ENCODE data around the gene MICALL2.

MICALL2 gene

DNA sequence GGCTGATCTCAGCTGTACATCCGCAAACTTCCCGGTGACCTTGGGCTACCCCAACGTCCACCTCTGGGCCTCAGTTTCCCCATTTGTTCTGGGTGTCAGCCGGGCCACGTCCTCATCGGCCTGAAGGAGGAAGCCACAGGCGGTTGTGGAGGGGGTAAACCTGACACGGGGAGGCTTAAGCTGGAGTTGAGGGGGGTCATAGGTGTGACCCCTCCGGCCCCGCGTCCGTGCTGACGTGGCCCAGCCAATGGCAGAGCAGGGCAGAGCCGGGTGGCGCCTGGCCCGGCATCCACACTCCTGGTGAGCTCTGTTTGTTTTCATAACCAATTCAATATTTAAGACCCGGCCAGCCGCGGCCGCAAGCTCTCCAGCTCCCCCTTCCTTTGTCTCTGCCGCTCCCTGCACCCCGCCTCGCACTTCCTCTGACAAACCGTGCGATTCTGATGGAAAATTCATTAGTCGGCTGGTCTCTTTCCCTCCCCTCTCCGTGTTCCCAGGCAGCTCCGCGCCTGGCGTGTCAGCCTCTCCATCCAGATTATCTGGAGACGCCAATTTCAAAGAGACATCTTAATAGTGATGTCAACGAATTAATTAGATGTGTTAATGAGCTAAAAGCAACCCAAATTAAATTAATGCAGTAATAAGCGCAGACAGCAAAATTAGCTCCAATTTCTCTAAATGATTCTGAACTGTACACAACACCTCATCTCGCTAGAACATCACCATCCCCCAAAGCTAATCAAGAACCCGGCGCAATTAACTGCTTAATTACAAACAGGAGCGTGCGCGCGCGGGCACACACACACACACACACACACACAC, 55.4 kb downstream of the MICALL2 start:
- ATAC-seq (replicated peaks; ENCODE audit: extremely low read depth, poor library complexity, severe bottlenecking) (no peak), DNase-seq (ENCODE audit: low spot score in 2 of 2) (no peak)
- H3K27ac Mint-ChIP-seq (ENCODE audit: low read depth) = no peak overlapping the region
- H3K4me3 Mint-ChIP-seq = no peak overlapping the region
- H3K4me1 Mint-ChIP-seq = peaks cover 9% of the 10 kb centered on the region
- peaks cover 77% of the 10 kb centered on the region for H3K27me3 Mint-ChIP-seq
- H3K9me3 Mint-ChIP-seq = no peaks in the 10 kb centered on the region
- peaks cover 2% of the 10 kb centered on the region for H3K36me3 Mint-ChIP-seq (ENCODE audit: insufficient read depth)

DNA sequence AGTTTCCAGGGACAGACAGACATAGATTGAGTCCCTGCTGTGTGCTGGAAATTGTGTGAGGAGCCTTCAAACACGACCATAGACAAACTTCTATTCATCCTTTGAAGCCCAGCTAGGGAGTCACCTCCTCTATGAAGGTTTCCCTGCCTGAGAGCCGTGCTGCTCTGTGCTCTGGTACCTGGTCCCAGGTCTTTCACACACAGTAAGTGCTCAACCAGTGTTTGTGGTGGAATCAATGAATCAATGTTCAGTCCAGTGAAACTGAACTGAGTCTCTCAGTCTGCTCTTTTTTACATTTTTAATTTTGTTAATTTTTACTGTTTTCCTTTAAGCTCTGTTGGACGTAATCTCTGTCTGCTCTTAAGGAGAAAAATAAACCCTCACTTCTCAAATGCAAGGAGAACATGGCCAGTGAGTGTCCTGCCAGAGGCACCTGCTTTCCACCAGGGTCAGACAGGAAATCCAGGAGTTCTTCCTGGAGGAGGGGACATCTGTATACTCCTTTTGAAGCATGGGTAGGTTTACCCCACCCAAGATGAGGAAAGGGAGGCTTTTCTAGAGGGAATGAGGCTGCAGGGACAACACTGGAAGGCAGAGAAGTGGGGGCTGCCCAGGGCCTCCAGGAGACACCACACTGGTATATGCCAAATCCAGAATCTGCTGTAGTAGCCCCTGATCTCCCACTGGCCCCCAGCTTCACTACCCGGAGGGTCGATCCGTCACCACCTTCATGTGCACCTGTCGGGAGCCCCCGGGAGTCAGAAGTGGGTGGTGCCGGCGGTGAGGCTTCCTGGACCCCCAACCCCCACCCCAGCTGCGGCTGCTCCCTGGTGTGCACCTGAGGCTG, 56.3 kb downstream of the MICALL2 start:
- peaks cover 2% of the 10 kb centered on the region for H3K36me3 Mint-ChIP-seq (ENCODE audit: insufficient read depth)
- no peak overlapping the region for H3K4me3 Mint-ChIP-seq
- no peaks in the 10 kb centered on the region for H3K9me3 Mint-ChIP-seq
- ATAC-seq (replicated peaks; ENCODE audit: extremely low read depth, poor library complexity, severe bottlenecking) (no peak), DNase-seq (ENCODE audit: low spot score in 2 of 2) (no peak)
- no peak overlapping the region for H3K27ac Mint-ChIP-seq (ENCODE audit: low read depth)
- peaks cover 79% of the 10 kb centered on the region for H3K27me3 Mint-ChIP-seq
- peaks cover 9% of the 10 kb centered on the region for H3K4me1 Mint-ChIP-seq

DNA sequence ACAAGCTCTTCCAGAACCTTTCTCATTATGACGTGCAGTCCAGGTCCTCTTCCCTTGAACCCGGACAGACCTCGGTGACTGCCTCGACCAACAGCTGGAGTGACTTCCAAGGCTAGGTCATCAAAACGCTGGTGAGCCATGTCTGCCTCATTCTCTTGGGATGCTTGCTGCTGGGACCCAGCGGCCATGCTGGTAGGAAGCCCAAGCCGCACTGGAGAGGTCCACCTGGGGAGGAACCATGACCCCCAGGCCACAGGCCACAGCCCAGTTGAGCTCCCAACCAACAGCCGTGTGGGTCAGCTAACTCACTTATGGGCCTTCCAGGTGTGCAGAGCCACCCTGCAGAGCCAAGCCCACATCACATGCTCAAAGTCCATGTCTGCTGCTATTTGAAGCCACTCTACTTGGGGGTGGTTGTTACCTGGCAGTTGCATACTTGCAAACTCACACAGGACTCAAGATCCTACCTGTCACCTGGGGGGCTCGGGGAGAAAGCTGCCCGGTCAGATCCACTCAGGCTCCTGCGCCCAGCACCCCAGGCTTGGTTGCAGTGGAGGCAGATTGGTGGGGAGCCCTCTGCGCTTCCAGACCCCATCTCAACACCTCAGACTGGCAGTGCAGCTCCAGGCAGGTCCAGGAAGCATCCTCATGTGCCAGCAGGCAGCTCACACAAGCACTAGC, 57.0 kb downstream of the MICALL2 start:
- H3K4me3 Mint-ChIP-seq = no peak overlapping the region
- H3K9me3 Mint-ChIP-seq = no peaks in the 10 kb centered on the region
- peaks cover 9% of the 10 kb centered on the region for H3K4me1 Mint-ChIP-seq
- DNase-seq (ENCODE audit: low spot score in 2 of 2) (no peak), ATAC-seq (replicated peaks; ENCODE audit: extremely low read depth, poor library complexity, severe bottlenecking) (no peak)
- H3K27ac Mint-ChIP-seq (ENCODE audit: low read depth) = no peak overlapping the region
- peaks cover 87% of the 10 kb centered on the region for H3K27me3 Mint-ChIP-seq
- H3K36me3 Mint-ChIP-seq (ENCODE audit: insufficient read depth) = peaks cover 2% of the 10 kb centered on the region

DNA sequence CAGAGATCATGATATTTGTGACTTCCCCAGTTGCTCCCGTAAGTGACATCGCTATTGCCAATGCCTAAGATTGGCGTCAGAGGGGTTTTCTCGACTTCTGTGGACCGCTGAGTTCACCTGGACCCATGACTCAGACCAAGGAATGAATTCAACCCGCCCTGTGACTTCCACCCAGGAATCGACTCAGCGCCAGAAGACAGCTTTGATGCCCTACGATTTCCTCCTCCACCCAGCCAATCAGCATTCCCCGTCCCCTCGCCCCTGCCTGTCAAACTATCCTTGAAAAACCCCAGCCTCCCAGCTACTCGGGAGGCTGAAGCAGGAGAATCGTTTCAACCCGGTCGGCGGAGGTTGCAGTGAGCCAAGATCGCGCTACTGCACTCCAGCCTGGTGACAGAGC, 58.3 kb downstream of the MICALL2 start:
- Mint-ChIP-seq H3K36me3 (ENCODE audit: insufficient read depth) (peaks cover 2% of the 10 kb centered on the region), H3K27me3 (peaks cover 92% of the 10 kb centered on the region), H3K4me3 (no peak overlapping the region), H3K27ac (ENCODE audit: low read depth) (no peak overlapping the region), H3K4me1 (peaks cover 9% of the 10 kb centered on the region), H3K9me3 (no peaks in the 10 kb centered on the region)
- DNase-seq (ENCODE audit: low spot score in 2 of 2) = no peak
- ATAC-seq (replicated peaks; ENCODE audit: extremely low read depth, poor library complexity, severe bottlenecking) = no peak

DNA sequence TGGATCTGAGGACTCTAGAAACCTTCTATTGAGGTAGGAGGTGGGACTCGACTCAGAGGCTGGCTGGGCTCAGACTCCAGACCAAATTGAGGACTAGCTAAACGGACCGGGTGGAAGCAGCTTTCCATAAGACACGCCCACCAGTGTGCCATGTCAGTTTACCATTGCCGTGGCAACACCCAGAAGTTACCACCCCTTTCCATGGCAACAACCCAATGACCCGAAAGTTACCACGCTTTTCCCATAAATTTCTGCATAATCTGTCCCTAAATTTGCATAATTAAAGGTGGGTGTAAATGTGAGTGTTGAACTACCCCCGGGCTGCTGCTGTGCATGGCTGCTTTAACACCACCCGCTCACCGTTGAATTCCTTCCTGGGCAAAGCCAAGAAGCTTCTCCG, 58.9 kb downstream of the MICALL2 start:
- Mint-ChIP-seq H3K4me3 (no peak overlapping the region), H3K9me3 (no peaks in the 10 kb centered on the region), H3K27me3 (peaks cover 86% of the 10 kb centered on the region), H3K4me1 (peaks cover 9% of the 10 kb centered on the region), H3K27ac (ENCODE audit: low read depth) (no peak overlapping the region), H3K36me3 (ENCODE audit: insufficient read depth) (peaks cover 2% of the 10 kb centered on the region)
- ATAC-seq (replicated peaks; ENCODE audit: extremely low read depth, poor library complexity, severe bottlenecking) = no peak
- no peak for DNase-seq (ENCODE audit: low spot score in 2 of 2)

DNA sequence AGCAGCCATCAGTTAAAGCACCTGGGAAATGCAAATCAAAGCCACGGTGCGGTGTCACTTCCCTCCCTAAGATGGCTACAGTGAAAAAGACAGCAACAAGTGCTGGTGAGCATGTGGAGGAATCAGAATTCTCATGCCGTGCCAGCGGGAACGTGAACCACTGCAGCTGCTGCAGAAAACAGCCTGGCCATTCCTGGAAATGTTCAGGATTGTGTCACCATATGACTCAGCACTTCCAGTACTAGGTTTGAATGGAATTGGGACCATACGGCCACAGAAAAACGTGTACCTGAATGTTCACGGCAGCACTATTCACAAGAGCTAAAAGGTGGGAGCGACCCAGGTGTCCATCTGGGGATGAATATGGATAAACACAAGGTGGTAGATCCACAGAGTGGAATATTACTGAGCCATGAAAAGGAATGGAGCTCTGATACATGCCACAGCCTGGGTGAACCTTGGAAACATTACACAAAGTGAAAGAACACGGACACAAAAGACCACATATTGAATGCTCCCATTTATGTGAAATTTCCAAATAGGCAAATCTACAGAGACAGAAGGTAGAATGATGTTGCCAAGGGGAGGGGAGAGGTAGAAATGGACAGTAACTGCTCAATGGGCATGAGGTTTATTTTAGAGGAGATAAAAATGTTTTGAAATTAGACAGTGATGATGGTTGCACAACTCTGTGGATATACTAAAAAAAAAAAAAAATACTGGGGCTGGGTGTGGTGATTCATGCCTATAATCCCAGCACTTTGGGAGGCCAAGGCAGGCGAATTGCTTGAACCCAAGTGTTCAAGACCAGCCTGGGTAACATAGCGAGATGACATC, 61.6 kb downstream of the MICALL2 start:
- ATAC-seq (replicated peaks; ENCODE audit: extremely low read depth, poor library complexity, severe bottlenecking) = no peak
- DNase-seq (ENCODE audit: low spot score in 2 of 2) = no peak
- Mint-ChIP-seq H3K27me3 (peaks cover 68% of the 10 kb centered on the region), H3K36me3 (ENCODE audit: insufficient read depth) (no peaks in the 10 kb centered on the region), H3K4me3 (no peak overlapping the region), H3K4me1 (no peaks in the 10 kb centered on the region), H3K27ac (ENCODE audit: low read depth) (no peak overlapping the region), H3K9me3 (no peaks in the 10 kb centered on the region)

DNA sequence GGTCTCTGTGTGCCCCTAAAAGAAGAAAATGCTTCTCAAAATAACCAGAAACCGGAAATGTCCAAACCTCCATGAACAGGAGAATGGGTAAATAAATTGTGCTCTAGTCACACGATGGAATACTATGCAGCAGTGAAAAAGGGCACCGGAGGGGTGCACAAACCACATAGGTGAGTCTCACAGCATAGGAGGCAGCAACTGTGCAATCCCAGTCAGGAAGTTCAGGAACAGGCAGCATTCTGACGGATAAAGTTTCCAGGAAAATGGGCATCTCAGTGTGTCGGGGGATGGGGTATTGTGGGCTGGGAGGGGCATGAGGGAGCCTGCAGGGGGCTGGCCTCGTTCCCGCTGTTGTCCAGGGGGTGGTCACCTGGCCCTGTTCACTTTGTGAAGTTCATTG, 63.1 kb downstream of the MICALL2 start:
- Mint-ChIP-seq H3K27ac (ENCODE audit: low read depth) (no peak overlapping the region), H3K9me3 (no peaks in the 10 kb centered on the region), H3K4me1 (no peaks in the 10 kb centered on the region), H3K4me3 (no peak overlapping the region), H3K36me3 (ENCODE audit: insufficient read depth) (peaks cover 2% of the 10 kb centered on the region), H3K27me3 (peaks cover 68% of the 10 kb centered on the region)
- ATAC-seq (replicated peaks; ENCODE audit: extremely low read depth, poor library complexity, severe bottlenecking) = no peak
- no peak for DNase-seq (ENCODE audit: low spot score in 2 of 2)

DNA sequence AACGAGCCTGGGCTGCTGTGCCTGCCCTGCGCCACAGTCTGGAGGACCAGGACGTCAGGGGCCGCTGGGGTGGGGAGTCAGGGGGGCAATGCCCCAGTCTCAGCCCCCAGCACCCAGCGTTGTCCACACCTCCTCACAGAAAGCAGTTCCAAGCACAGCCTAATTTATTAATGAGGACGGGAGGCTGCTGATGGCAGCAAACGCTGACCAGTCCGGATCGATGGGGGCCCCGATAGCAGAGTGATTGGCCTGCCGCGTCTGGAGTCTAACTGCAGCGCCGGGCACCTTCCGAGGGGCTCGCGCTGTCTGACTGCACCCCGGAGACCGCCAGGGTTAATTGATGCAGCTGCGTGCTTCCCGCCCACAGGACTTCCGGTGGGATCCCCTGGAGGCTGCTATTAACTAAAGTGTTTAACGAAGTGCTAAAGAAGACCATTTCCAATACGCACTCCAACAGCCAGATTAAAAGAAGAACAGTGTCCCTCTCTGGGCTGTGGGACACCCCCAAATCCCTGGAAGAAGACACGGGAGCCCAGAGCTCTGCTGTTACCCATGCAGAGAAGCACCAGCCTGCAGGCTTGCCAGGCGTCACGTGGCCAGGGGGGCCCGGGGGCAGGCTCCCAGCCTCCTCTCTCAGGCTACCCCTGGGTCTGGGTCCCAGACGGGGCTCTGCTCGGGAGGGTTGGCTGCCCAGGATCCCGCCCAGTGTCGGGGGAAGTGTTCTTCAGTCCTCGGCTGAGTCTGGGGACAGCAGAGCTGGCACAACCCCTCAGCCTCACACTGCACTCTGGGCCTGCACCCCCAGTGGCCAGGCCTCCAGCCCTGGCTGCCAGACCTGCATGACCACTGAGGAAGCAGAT, 63.8 kb downstream of the MICALL2 start:
- Mint-ChIP-seq H3K27ac (ENCODE audit: low read depth) (no peak overlapping the region), H3K4me1 (no peaks in the 10 kb centered on the region), H3K27me3 (peaks cover 67% of the 10 kb centered on the region), H3K9me3 (no peaks in the 10 kb centered on the region), H3K4me3 (no peak overlapping the region), H3K36me3 (ENCODE audit: insufficient read depth) (peaks cover 2% of the 10 kb centered on the region)
- DNase-seq (ENCODE audit: low spot score in 2 of 2) = no peak
- no peak for ATAC-seq (replicated peaks; ENCODE audit: extremely low read depth, poor library complexity, severe bottlenecking)

DNA sequence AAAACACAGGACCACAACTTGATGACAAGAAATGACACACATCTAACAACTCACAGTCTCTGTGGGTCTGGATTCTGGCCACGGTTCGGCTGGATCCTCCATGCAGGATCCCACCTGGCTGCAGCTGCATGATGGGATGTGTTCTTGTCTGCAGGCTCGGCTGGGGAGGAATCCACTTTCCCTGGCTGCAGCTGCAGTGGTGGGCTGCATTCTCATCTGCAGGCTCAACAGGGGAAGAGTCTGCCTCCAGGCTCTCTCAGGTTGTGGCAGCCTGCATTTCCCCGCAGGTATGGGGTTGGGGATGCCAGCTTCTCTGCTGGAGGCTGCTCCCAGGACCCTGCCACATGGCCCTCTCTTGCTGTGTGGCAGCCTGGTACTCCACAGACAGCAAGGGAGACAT, 64.9 kb downstream of the MICALL2 start:
- no peaks in the 10 kb centered on the region for H3K4me1 Mint-ChIP-seq
- peaks cover 2% of the 10 kb centered on the region for H3K36me3 Mint-ChIP-seq (ENCODE audit: insufficient read depth)
- ATAC-seq (replicated peaks; ENCODE audit: extremely low read depth, poor library complexity, severe bottlenecking) (no peak), DNase-seq (ENCODE audit: low spot score in 2 of 2) (no peak)
- H3K9me3 Mint-ChIP-seq = no peaks in the 10 kb centered on the region
- H3K27ac Mint-ChIP-seq (ENCODE audit: low read depth) = no peak overlapping the region
- H3K27me3 Mint-ChIP-seq = peaks cover 70% of the 10 kb centered on the region
- no peak overlapping the region for H3K4me3 Mint-ChIP-seq

DNA sequence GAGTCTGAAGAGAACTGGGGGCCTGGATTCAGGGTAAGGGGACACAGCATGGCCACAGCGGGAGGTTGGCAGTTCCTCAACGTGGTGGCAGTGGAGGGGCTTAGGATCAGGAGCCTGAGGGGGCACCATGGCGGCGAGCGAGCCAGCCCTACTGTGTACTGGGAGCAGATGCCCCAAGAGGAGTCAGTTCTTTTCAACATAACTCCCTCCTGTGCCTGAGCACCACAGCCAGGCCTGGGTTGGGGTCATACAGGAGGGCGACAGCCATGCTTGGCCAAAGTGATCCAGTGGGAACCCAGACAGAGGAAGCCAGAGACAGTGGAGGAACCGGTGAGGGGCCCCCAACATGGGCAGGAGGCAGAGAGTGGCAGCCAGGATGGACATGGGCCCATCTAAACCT, 65.8 kb downstream of the MICALL2 start:
- ATAC-seq (replicated peaks; ENCODE audit: extremely low read depth, poor library complexity, severe bottlenecking) = no peak
- Mint-ChIP-seq H3K9me3 (no peaks in the 10 kb centered on the region), H3K36me3 (ENCODE audit: insufficient read depth) (peaks cover 2% of the 10 kb centered on the region), H3K4me1 (no peaks in the 10 kb centered on the region), H3K27me3 (peaks cover 68% of the 10 kb centered on the region), H3K4me3 (no peak overlapping the region), H3K27ac (ENCODE audit: low read depth) (no peak overlapping the region)
- DNase-seq (ENCODE audit: low spot score in 2 of 2) = no peak

DNA sequence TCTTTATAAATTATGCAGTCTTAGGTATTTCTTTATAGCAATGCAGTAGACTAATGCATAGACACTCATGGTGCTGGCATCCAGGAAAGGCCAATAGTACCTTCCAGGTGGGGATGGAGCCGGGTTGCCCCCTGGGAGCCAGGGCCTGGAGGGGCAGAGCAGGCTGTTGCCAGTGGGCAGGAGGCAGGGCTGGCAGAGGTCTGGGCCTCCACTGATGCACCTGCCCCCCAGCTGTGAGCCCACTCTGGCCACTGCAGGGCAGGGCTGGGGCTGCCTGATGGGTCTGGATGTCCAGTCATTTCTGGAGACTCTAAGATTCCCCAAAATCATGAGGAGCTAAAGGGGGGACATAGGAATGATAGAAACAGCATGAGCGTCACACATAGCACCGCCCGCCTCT, 66.7 kb downstream of the MICALL2 start:
- DNase-seq (ENCODE audit: low spot score in 2 of 2) = no peak

More for the DNA sequence above, 66.7 kb downstream of the MICALL2 start:
- no peak for ATAC-seq (replicated peaks; ENCODE audit: extremely low read depth, poor library complexity, severe bottlenecking)
- Mint-ChIP-seq H3K9me3 (no peaks in the 10 kb centered on the region), H3K36me3 (ENCODE audit: insufficient read depth) (peaks cover 2% of the 10 kb centered on the region), H3K4me3 (no peak overlapping the region), H3K4me1 (no peaks in the 10 kb centered on the region), H3K27ac (ENCODE audit: low read depth) (no peak overlapping the region), H3K27me3 (peaks cover 64% of the 10 kb centered on the region)

Measured in central memory CD8-positive, alpha-beta T cell (primary cell).